RWPE1 (cell line): ENCODE results near the gene SLC35F3.
"Not testable (repeated sequence)": the region's sequence is repeated elsewhere in the genome, so short reads cannot be mapped to it uniquely, and the experiment has no call there.

ENCODE experiments used
- CTCF ChIA-PET: fragments of 350-600 bp; sonication (Branson Sonifier 250); formaldehyde crosslinking; extraction: SDS; loops from one replicate; lab custom pipeline; 2021; lab: Yijun Ruan, JAX
- POLR2A ChIA-PET: fragments of 400-600 bp; formaldehyde crosslinking; extraction: SDS; loops from one replicate; lab custom pipeline; 2020; ENCODE audit warnings: antibody characterized with exemption; ENCODE audit not compliant: low non-redundant PET; lab: Yijun Ruan, JAX
- DNase-seq: peaks from one replicate; pipeline ENCODE4 v3.0.0; 2012; ENCODE audit warnings: low spot score
- H3K27ac ChIP-seq: fragments of 450-650 bp; 2 replicates; pipeline ENCODE4 v1.5.1; 2017
- CTCF ChIP-seq: fragments of 450-650 bp; conservative IDR thresholded peaks from 2 replicates; pipeline ENCODE4 v1.5.1; 2017; ENCODE audit warnings: low read depth, mild to moderate bottlenecking

SLC35F3 gene

DNA sequence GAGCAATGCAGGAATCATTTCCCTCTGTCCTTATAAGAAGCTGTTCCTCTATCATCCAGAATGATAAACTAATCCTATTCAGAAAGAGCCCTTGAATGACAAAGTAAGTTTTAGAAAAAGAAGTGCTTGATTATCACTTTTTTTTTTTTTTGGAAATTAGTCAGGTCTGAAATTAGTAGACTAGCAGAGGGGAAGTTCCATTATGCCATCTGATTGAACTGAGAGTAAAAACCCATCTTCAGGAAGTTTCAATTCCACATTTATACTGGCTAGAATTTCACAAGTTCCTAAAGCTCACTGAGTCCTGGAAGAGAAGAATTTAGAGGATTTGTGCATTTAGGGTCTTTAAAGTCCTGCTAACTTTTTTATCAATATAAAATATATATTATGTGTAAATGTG, 340.0 kb downstream of the SLC35F3 start:
- DNase-seq = no peak
- H3K27ac ChIP-seq = no peak overlapping the region
- TF ChIP-seq CTCF = no peak
- CTCF ChIA-PET = interaction anchor here (1.1 kb wide), 1 partner anchor 65 kb away, joined by 3 read pairs; no protein-coding TSS in a partner anchor
- POLR2A ChIA-PET = no interaction called here

- no peak for DNase-seq
- ChIA-PET POLR2A (no interaction called here), CTCF (interaction anchor here (0.5 to 0.6 kb wide), 2 partner anchors 20 to 729 kb away, joined by 3 to 4 read pairs; no protein-coding TSS in a partner anchor)
- no peak for TF ChIP-seq CTCF
- H3K27ac ChIP-seq = no peak overlapping the region
Observed at GRCh38 chr1:234246638-234247116, 342.2 kb downstream of the SLC35F3 start.

DNA sequence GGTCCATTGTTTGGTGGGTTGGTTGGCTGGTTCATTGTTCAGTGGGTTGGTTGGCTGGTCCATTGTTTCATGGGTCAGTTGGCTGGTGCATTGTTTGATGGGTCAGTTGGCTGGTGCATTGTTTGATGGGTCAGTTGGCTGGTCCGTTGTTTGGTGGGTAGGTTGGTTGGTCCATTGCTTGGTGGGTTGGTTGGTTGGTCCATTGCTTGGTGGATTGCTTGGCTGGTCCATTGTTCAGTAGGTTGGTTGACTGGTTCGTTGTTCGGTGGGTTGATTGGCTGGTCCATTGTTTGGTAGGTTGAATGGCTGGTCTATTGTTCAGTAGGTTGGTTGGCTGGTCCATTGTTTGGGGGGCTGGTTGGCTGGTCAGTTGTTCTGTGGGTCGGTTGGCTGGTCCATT, 343.3 kb downstream of the SLC35F3 start:
- DNase-seq, POLR2A ChIA-PET, CTCF ChIA-PET, H3K27ac ChIP-seq: not testable (repeated sequence)

- DNase-seq = no peak
- ChIA-PET CTCF (no interaction called here), POLR2A (no interaction called here)
- TF ChIP-seq CTCF = no peak
- no peak overlapping the region for H3K27ac ChIP-seq
Observed at GRCh38 chr1:234250747-234251146, 346.3 kb downstream of the SLC35F3 start.

GRCh38 chr1:234253732-234254131, 349.3 kb downstream of the SLC35F3 start:
- no peak for TF ChIP-seq CTCF
- CTCF ChIA-PET = interaction anchor here (0.7 kb wide), 1 partner anchor 975 kb away, joined by 3 read pairs; no protein-coding TSS in a partner anchor
- no peak for DNase-seq
- POLR2A ChIA-PET = no interaction called here
- H3K27ac ChIP-seq = no peak overlapping the region

DNA sequence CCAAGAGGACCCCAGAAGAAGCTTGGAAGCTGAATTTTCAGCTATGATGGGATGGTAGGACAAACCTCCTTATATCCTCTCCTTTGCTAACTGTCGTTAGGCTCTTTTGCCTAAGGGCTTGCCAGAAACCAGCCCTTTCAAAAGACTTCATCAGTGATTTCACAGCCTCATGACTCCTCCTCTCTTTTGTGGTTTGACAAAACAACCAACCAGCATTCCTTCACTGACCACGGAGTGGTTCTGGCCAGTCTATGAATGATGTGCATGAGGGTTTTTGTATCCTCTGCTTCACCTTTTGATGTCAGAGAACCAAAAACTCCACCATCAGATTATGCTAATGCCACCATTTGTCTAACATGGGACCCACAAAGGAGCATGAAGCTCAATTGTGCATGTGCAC, 351.9 kb downstream of the SLC35F3 start:
- DNase-seq = no peak
- no peak overlapping the region for H3K27ac ChIP-seq
- no peak for TF ChIP-seq CTCF
- CTCF ChIA-PET = interaction anchor here (2.2 kb wide), 1 partner anchor 54 kb away, joined by 6 read pairs; no protein-coding TSS in a partner anchor
- POLR2A ChIA-PET = no interaction called here

DNA sequence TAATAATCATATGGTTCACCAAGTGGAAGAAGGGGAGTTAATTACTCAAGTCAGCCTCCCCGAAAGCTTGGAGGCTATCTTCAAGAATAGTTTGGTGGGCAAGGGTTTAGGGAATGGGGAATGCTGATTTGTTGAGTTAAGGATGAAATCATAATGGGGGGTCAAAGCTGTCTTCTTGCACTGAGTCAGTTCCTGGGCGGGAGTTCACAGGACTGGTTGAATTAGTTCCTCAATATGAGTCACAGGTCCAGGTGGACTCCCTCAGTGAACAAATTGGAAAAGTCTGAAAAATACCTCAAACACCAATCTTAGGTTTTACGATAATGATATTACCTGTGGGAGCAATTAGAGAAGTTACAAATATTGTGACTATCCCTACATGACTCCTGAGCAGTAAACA, 353.6 kb downstream of the SLC35F3 start:
- DNase-seq = peak; percentile 26
- ChIA-PET POLR2A (no interaction called here), CTCF (no interaction called here)
- no peak overlapping the region for H3K27ac ChIP-seq
- TF ChIP-seq CTCF = no peak
